Body of pancreas (tissue), 4 donors: ENCODE data around the gene MAGEB1. TPM values are rescaled to one million over a fixed set of nuclear protein-coding genes. Genes with fewer than 3 reads are reported as not detected.

Source experiments
- ATAC-seq: fragments of 150-250 bp; one replicate; pipeline ENCODE4 v1.9.1; 2016
- DNase-seq, 4 donors: peaks; one replicate each; pipeline ENCODE4 v3.0.0-alpha.2; 2019
- H3K27ac ChIP-seq, 4 donors: fragments of 200-600 bp; sonication (generic); 1 replicate in 3 of 4; 2 replicates in 1 of 4; pipeline versions ENCODE4 v1.5.1 to v1.6.1; 2016 to 2019; ENCODE audit warnings: mild to moderate bottlenecking in 1 of 4, mixed read lengths in 1 of 4, moderate library complexity in 1 of 4
- H3K27me3 ChIP-seq, 2 donors: fragments of 200-600 bp; sonication (generic); one replicate each; pipeline ENCODE4 v1.6.0; 2016; ENCODE audit warnings: mild to moderate bottlenecking in 1 of 2
- H3K36me3 ChIP-seq, 2 donors: fragments of 200-600 bp; sonication (generic); replicated peaks in 1 of 2; 2 replicates each; pipeline ENCODE4 v1.5.1; 2016; ENCODE audit warnings: low read depth in 2 of 2; ENCODE audit not compliant: insufficient read depth in 1 of 2
- H3K4me1 ChIP-seq: fragments of 200-600 bp; sonication (generic); one replicate; pipeline ENCODE4 v1.6.0; 2016
- H3K4me3 ChIP-seq, 2 donors: fragments of 200-600 bp; sonication (generic); 1 replicate in 1 of 2; 2 replicates in 1 of 2; pipeline ENCODE4 v1.5.1; 2016 to 2019
- H3K9me3 ChIP-seq, 3 donors: fragments of 200-600 bp; sonication (generic); 1 replicate in 2 of 3; 2 replicates in 1 of 3; pipeline ENCODE4 v1.5.1; 2016
- POLR2A ChIP-seq, 3 donors: fragments of 450-650 bp; IDR thresholded peaks; one replicate each; pipeline ENCODE4 v1.6.1; 2016; ENCODE audit warnings: antibody characterized with exemption in 3 of 3, mild to moderate bottlenecking in 2 of 3
- WGBS, 2 donors: methylation state at CpG; one replicate each; pipeline ENCODE4 v1.1.5; 2017; 5-methylcytosine and 5-hydroxymethylcytosine counted together
- intact Hi-C: fragments of 100-400 bp; cut with DNase I; formaldehyde crosslinking; loops from one replicate; pipeline ENCODE4 v1.15.1; 2023
- total RNA-seq, 2 donors: library from RNA; depleted of rRNA; stranded (reverse); fragments of >200 nt; gene quantifications; one replicate each; pipeline ENCODE4 v1.1.0, GENCODE V29; 2016
- TF ChIP-seq, protein P1 (sequence below), 7 experiments: fragments of 450-650 bp in 4 of 7; fragments of 200-600 bp in 3 of 7; sonication (generic) in 3 of 7; IDR thresholded peaks; one replicate each; pipeline ENCODE4 v1.5.1; 2016 to 2019; ENCODE audit warnings: antibody characterized with exemption in 7 of 7

Gene MAGEB1
- total RNA-seq, 2 donors from 2014 or later, result not detected

DNA sequence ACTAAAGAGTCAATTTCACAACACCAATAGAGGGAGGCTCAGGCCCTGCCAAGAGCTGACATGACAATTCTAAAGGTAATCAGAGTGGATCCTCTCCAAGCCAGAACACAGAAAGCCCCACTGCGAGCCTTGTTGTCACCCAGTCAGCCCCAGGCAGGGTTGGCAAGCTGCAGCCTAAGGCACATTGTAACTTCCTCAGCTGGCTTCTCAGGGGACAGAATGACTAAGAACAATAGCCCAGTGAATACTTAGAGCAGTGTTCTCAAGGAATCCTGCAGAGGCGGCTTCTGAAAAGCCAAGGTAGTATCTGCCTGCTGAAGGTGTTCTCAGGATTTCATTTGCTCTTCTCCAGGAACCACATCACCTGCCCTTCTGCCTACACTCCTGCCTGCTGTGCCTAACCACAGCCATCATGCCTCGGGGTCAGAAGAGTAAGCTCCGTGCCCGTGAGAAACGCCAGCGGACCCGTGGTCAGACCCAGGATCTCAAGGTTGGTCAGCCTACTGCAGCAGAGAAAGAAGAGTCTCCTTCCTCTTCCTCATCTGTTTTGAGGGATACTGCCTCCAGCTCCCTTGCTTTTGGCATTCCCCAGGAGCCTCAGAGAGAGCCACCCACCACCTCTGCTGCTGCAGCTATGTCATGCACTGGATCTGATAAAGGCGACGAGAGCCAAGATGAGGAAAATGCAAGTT, 5.1 kb upstream of the MAGEB1 start, which contains the start of gene MAGEB4:
Gene MAGEB4, plus strand, starts transcription at position 277 of the 692 bp plus-strand sequence. Its CDS starts 136 bp downstream, at position 413.
- intact Hi-C loops, result no loop called here
- no peak within 1 kb of the TSS for H3K27ac ChIP-seq
- TF ChIP-seq, protein P1, sequence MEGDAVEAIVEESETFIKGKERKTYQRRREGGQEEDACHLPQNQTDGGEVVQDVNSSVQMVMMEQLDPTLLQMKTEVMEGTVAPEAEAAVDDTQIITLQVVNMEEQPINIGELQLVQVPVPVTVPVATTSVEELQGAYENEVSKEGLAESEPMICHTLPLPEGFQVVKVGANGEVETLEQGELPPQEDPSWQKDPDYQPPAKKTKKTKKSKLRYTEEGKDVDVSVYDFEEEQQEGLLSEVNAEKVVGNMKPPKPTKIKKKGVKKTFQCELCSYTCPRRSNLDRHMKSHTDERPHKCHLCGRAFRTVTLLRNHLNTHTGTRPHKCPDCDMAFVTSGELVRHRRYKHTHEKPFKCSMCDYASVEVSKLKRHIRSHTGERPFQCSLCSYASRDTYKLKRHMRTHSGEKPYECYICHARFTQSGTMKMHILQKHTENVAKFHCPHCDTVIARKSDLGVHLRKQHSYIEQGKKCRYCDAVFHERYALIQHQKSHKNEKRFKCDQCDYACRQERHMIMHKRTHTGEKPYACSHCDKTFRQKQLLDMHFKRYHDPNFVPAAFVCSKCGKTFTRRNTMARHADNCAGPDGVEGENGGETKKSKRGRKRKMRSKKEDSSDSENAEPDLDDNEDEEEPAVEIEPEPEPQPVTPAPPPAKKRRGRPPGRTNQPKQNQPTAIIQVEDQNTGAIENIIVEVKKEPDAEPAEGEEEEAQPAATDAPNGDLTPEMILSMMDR (IDR thresholded peaks at IDR 0.05), result no peak
- TF ChIP-seq POLR2A (IDR thresholded peaks at IDR 0.05), result no peak
- 62 to 82% methylated on average over 4 to 5 of the region's 10 CpGs for WGBS, 2 donors
- no peak within 1 kb of the TSS for H3K4me3 ChIP-seq
- H3K27me3 ChIP-seq, result no peaks in the 10 kb centered on the region
- no peaks in the 10 kb centered on the region for H3K9me3 ChIP-seq
- H3K36me3 ChIP-seq, result no peaks in the 10 kb centered on the region
- ATAC-seq, result no peak
- DNase-seq, result no peak
- H3K4me1 ChIP-seq, result no peaks in the 10 kb centered on the region

DNA sequence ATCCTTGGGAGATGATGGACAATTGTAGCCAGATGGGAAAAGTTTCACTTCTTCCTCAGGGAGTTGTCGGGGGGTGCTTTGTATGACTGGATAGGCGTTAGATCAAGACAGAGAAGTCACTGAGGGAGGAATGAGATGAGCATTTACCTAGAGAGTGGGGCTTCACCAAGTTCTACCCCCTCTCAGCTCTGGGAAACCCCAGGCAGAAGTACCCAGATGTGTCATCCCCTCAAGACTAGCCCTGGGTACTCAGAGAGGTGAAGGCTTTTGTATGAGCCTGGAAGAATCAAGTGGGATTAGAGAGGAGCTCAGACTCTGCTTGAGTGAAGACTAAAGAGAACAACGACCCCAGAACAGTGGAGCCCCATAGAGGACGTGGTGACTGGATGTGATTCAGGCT, 1.9 kb downstream of the MAGEB1 start:
- no peak for DNase-seq
- H3K4me1 ChIP-seq, result no peaks in the 10 kb centered on the region
- ATAC-seq, result no peak
- TF ChIP-seq POLR2A (IDR thresholded peaks at IDR 0.05), result no peak
- TF ChIP-seq, protein P1 (IDR thresholded peaks at IDR 0.05), result no peak
- H3K36me3 ChIP-seq, result no peaks in the 10 kb centered on the region
- H3K27ac ChIP-seq, result no peak overlapping the region
- no peak overlapping the region for H3K4me3 ChIP-seq
- H3K9me3 ChIP-seq, result no peaks in the 10 kb centered on the region
- 50 to 53% methylated on average over 3 to 4 of the region's 4 CpGs for WGBS, 2 donors
- intact Hi-C loops, result no loop called here
- no peaks in the 10 kb centered on the region for H3K27me3 ChIP-seq

DNA sequence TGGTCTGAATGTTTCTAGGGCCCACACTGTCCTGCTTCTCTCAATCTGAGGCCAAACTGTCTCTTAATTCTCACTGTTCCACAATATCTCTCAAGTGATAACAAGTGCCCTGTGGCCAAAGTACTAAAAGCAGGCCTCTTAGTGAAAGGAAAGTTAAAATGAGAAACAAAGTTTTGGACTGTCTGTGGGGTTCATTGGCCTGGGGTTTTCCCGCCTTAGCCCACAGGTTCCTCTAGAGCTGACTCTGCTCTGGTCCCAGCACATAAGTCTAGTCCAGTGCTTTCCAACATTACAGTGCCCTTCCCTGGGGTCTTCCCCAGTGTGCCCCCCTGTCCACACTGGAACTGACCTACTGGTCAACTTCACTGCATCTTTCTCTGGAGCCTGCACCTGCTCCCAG, 6.3 kb downstream of the MAGEB1 start:
- H3K27ac ChIP-seq, result no peak overlapping the region
- no peak for TF ChIP-seq POLR2A (IDR thresholded peaks at IDR 0.05)
- TF ChIP-seq, protein P1 (IDR thresholded peaks at IDR 0.05), result no peak
- no peaks in the 10 kb centered on the region for H3K4me1 ChIP-seq
- no peaks in the 10 kb centered on the region for H3K36me3 ChIP-seq
- intact Hi-C loops, result no loop called here
- H3K9me3 ChIP-seq, result no peaks in the 10 kb centered on the region
- no peaks in the 10 kb centered on the region for H3K27me3 ChIP-seq
- ATAC-seq (no peak), DNase-seq (no peak)
- H3K4me3 ChIP-seq, result no peak overlapping the region
- 90 to 100% methylated on average over 1 of the region's 1 CpG for WGBS, 2 donors

DNA sequence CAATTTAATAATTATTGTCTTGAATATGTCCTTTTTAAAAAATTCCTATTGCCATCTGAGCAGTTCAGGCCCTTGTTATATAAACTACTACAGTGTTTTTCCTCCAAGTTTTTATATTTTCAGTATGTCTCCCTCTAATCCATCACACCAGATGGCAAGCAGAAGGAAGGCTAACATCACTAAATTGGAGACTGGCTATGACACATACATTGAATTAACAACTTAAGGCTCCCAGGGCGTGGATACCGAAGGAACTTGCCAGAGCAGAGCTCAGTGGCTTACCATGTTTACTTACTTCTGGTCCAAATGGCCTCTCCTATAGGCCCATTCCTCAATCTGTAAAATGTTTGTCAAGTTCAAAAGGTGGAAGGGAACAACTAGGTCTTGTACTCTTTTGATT, 13.0 kb downstream of the MAGEB1 start:
- Histone ChIP-seq H3K36me3 (no peaks in the 10 kb centered on the region), H3K27me3 (no peaks in the 10 kb centered on the region), H3K9me3 (no peaks in the 10 kb centered on the region), H3K4me3 (no peak overlapping the region), H3K4me1 (no peaks in the 10 kb centered on the region), H3K27ac (no peak overlapping the region)
- TF ChIP-seq POLR2A (IDR thresholded peaks at IDR 0.05), result no peak
- TF ChIP-seq, protein P1 (IDR thresholded peaks at IDR 0.05), result no peak
- ATAC-seq (no peak), DNase-seq (no peak)
- intact Hi-C loops, result no loop called here
- WGBS, 2 donors, result 75 to 89% methylated on average over 2 of the region's 2 CpGs

DNA sequence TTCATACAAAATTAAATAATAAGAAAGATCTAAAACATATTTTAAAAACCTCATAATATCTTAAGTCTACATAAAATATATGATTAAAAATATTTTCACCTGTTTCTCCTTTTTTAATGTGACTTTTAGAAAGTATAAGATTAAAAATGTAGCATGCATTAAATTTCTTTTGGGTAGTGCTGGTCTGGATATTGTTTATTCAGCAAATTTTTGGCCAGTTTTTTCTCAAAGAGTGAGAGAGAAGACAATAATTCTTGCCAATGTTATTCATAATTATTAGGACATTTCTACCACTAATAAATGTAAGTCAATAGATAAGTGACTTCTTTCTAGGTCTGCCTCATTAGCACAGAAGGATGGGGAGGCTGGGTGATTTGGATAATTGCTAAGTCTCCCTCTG, 14.1 kb downstream of the MAGEB1 start:
- no peak for DNase-seq
- Histone ChIP-seq H3K4me3 (no peak overlapping the region), H3K36me3 (no peaks in the 10 kb centered on the region), H3K9me3 (no peaks in the 10 kb centered on the region), H3K4me1 (no peaks in the 10 kb centered on the region), H3K27me3 (no peaks in the 10 kb centered on the region), H3K27ac (no peak overlapping the region)
- intact Hi-C loops, result no loop called here
- TF ChIP-seq POLR2A (IDR thresholded peaks at IDR 0.05), result no peak
- TF ChIP-seq, protein P1 (IDR thresholded peaks at IDR 0.05), result no peak
- ATAC-seq, result no peak
